ENCODE measurements around the gene LRRC55.

Gene LRRC55

DNA sequence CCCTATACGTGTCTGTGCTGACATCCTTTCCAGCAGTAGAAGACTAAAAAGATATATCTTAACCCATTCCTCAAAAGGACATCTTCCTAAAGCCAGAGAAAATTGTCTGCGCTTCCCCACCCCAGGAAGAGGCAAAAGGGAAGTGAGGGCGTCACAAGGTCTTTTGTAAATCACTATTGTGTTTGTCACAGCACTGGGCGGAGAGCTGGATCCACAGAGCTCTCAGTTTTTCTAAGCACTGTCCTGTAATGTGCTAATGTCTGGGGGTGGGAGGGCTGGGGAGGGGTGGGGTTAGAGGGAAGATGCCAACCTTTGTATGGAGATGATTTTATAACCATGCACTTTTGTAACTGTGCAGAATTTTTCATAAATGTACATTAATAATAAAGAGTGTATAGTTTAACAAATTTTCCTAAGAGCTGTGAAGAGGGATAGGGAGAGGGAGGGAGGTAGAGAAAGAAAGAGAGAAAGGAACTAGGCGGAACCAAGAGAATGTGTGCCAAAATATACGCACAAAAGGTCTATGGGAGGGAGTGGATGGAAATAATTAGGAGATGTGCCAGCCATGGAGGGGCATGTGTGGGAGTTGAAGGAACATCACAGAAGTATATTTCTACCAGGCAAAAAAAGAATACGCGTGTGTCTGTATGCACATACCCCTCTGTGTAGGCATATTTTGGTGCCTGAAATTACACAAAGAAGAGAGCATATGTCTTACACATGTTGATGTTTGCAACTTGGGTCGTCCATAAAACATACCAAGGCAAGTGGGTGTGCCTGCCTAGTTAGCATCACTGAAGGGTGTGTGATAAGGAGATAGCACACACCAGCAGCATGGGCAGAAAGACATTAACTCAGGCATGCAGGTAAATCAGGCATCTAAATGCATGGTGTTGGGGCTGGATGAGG is 9.8 kb downstream of the LRRC55 start:
- no peak overlapping the region for H3K18ac ChIP-seq (ENCODE audit: low read depth in 1 of 2, low read length in 2 of 2)
- no peaks in the 10 kb centered on the region for H3K36me3 ChIP-seq (ENCODE audit: control insufficient read depth in 1 of 2, insufficient read depth in 2 of 2, low read depth in 1 of 2, low read length in 2 of 2)
- no peak overlapping the region for H3K23ac ChIP-seq (ENCODE audit: low read length in 2 of 2)
- H2BK120ac ChIP-seq (ENCODE audit: low read depth, low read length), result no peak overlapping the region
- H3K4me2 ChIP-seq (ENCODE audit: low read length, poor library complexity, severe bottlenecking), result no peak overlapping the region
- no peak overlapping the region for H3K4ac ChIP-seq (ENCODE audit: low read depth in 1 of 2, low read length in 2 of 2)
- H2BK15ac ChIP-seq (ENCODE audit: low read depth, poor library complexity, severe bottlenecking), result no peak overlapping the region
- H2BK5ac ChIP-seq (ENCODE audit: low read depth, low read length, poor library complexity, severe bottlenecking), result no peak overlapping the region
- DNase-seq, result no peak
- H3K4me1 ChIP-seq (ENCODE audit: control insufficient read depth, insufficient read depth, low read depth, low read length), result no peaks in the 10 kb centered on the region
- H2BK12ac ChIP-seq (ENCODE audit: low read length in 2 of 2), result no peak overlapping the region
- WGBS, result 81% methylated on average over 9 of the region's 9 CpGs
- no peak overlapping the region for H3K27ac ChIP-seq (ENCODE audit: low read length, poor library complexity, severe bottlenecking)
- no peak overlapping the region for H3K14ac ChIP-seq (ENCODE audit: low read length in 2 of 2)
- H3K4me3 ChIP-seq (ENCODE audit: insufficient read depth in 1 of 2, low read depth in 1 of 2, low read length in 2 of 2), result no peak overlapping the region
- no peak overlapping the region for H3K9ac ChIP-seq (ENCODE audit: low read length)
- peaks cover 3 to 33% of the 10 kb centered on the region in 2 experiments for H3K27me3 ChIP-seq (ENCODE audit: control insufficient read depth in 1 of 2, insufficient read depth in 1 of 2, low read length in 2 of 2)
- no peak overlapping the region for H2AFZ ChIP-seq (ENCODE audit: low read depth, low read length)
- no peak overlapping the region for H4K91ac ChIP-seq (ENCODE audit: low read length)
- no peak overlapping the region for H2AK5ac ChIP-seq (ENCODE audit: low read length, severe bottlenecking)
- no peaks in the 10 kb centered on the region for H3K79me1 ChIP-seq (replicated peaks; ENCODE audit: low read length, poor library complexity, severe bottlenecking)
- H4K8ac ChIP-seq (ENCODE audit: low read length), result no peak overlapping the region
- no peaks in the 10 kb centered on the region for H3K9me3 ChIP-seq (ENCODE audit: control insufficient read depth, low read length)

- H3K4me2 ChIP-seq (ENCODE audit: low read length, poor library complexity, severe bottlenecking), result no peak overlapping the region
- no peak overlapping the region for H2BK15ac ChIP-seq (ENCODE audit: low read depth, poor library complexity, severe bottlenecking)
- H2AFZ ChIP-seq (ENCODE audit: low read depth, low read length), result no peak overlapping the region
- H3K23ac ChIP-seq (ENCODE audit: low read length in 2 of 2), result no peak overlapping the region
- H3K14ac ChIP-seq (ENCODE audit: low read length in 2 of 2), result no peak overlapping the region
- no peak overlapping the region for H3K27ac ChIP-seq (ENCODE audit: low read length, poor library complexity, severe bottlenecking)
- no peaks in the 10 kb centered on the region for H3K79me1 ChIP-seq (replicated peaks; ENCODE audit: low read length, poor library complexity, severe bottlenecking)
- H2AK5ac ChIP-seq (ENCODE audit: low read length, severe bottlenecking), result no peak overlapping the region
- H4K8ac ChIP-seq (ENCODE audit: low read length), result no peak overlapping the region
- no peak overlapping the region for H2BK120ac ChIP-seq (ENCODE audit: low read depth, low read length)
- H2BK12ac ChIP-seq (ENCODE audit: low read length in 2 of 2), result no peak overlapping the region
- no peaks in the 10 kb centered on the region for H3K9me3 ChIP-seq (ENCODE audit: control insufficient read depth, low read length)
- H2BK5ac ChIP-seq (ENCODE audit: low read depth, low read length, poor library complexity, severe bottlenecking), result no peak overlapping the region
- H3K4ac ChIP-seq (ENCODE audit: low read depth in 1 of 2, low read length in 2 of 2), result no peak overlapping the region
- peaks cover 3 to 32% of the 10 kb centered on the region in 2 experiments for H3K27me3 ChIP-seq (ENCODE audit: control insufficient read depth in 1 of 2, insufficient read depth in 1 of 2, low read length in 2 of 2)
- WGBS, result no CpG with 5 or more reads among the region's 1 CpG
- no peaks in the 10 kb centered on the region for H3K4me1 ChIP-seq (ENCODE audit: control insufficient read depth, insufficient read depth, low read depth, low read length)
- H3K36me3 ChIP-seq (ENCODE audit: control insufficient read depth in 1 of 2, insufficient read depth in 2 of 2, low read depth in 1 of 2, low read length in 2 of 2), result no peaks in the 10 kb centered on the region
- no peak overlapping the region for H3K9ac ChIP-seq (ENCODE audit: low read length)
- DNase-seq, result no peak
- H3K4me3 ChIP-seq (ENCODE audit: insufficient read depth in 1 of 2, low read depth in 1 of 2, low read length in 2 of 2), result no peak overlapping the region
- no peak overlapping the region for H4K91ac ChIP-seq (ENCODE audit: low read length)
- no peak overlapping the region for H3K18ac ChIP-seq (ENCODE audit: low read depth in 1 of 2, low read length in 2 of 2)
Observed at GRCh38 chr11:57192316-57192715, 10.6 kb downstream of the LRRC55 start.

DNA sequence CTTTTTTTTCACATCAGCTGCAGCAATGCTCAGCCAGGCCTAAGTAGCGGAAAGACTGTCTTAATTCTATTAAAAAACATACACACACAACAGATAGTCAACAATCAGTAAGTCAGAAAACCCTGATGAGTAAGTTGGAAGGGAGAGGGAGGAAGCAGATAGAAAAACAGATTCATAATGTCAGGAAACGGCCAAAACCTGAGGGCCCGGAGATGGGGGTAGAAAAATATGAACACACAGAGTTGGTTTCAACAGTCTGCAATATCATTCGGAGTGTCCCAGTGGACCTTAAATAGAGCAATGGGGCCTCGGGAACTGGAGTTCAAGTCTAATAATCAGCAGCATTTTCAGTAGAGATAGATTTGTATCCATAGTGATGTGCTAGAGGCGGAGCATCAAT is 14.8 kb downstream of the LRRC55 start:
- H2AFZ ChIP-seq (ENCODE audit: low read depth, low read length), result no peak overlapping the region
- no peak overlapping the region for H2BK15ac ChIP-seq (ENCODE audit: low read depth, poor library complexity, severe bottlenecking)
- H2BK12ac ChIP-seq (ENCODE audit: low read length in 2 of 2), result no peak overlapping the region
- no peak overlapping the region for H2AK5ac ChIP-seq (ENCODE audit: low read length, severe bottlenecking)
- no peak overlapping the region for H3K14ac ChIP-seq (ENCODE audit: low read length in 2 of 2)
- no peak overlapping the region for H2BK5ac ChIP-seq (ENCODE audit: low read depth, low read length, poor library complexity, severe bottlenecking)
- H3K23ac ChIP-seq (ENCODE audit: low read length in 2 of 2), result no peak overlapping the region
- no peak overlapping the region for H3K4me2 ChIP-seq (ENCODE audit: low read length, poor library complexity, severe bottlenecking)
- no peak overlapping the region for H3K4me3 ChIP-seq (ENCODE audit: insufficient read depth in 1 of 2, low read depth in 1 of 2, low read length in 2 of 2)
- no peak overlapping the region for H3K4ac ChIP-seq (ENCODE audit: low read depth in 1 of 2, low read length in 2 of 2)
- H3K9ac ChIP-seq (ENCODE audit: low read length), result no peak overlapping the region
- no peak overlapping the region for H4K8ac ChIP-seq (ENCODE audit: low read length)
- no peaks in the 10 kb centered on the region for H3K36me3 ChIP-seq (ENCODE audit: control insufficient read depth in 1 of 2, insufficient read depth in 2 of 2, low read depth in 1 of 2, low read length in 2 of 2)
- no peaks in the 10 kb centered on the region for H3K79me1 ChIP-seq (replicated peaks; ENCODE audit: low read length, poor library complexity, severe bottlenecking)
- no peaks in the 10 kb centered on the region for H3K9me3 ChIP-seq (ENCODE audit: control insufficient read depth, low read length)
- no peak overlapping the region for H3K18ac ChIP-seq (ENCODE audit: low read depth in 1 of 2, low read length in 2 of 2)
- no peak overlapping the region for H2BK120ac ChIP-seq (ENCODE audit: low read depth, low read length)
- peaks cover 6 to 20% of the 10 kb centered on the region in 2 experiments for H3K27me3 ChIP-seq (ENCODE audit: control insufficient read depth in 1 of 2, insufficient read depth in 1 of 2, low read length in 2 of 2)
- H4K91ac ChIP-seq (ENCODE audit: low read length), result no peak overlapping the region
- no peak for DNase-seq
- H3K27ac ChIP-seq (ENCODE audit: low read length, poor library complexity, severe bottlenecking), result no peak overlapping the region
- no peaks in the 10 kb centered on the region for H3K4me1 ChIP-seq (ENCODE audit: control insufficient read depth, insufficient read depth, low read depth, low read length)
- 88% methylated on average over 4 of the region's 6 CpGs for WGBS

GRCh38 chr11:57197762-57198161 is 16.0 kb downstream of the LRRC55 start:
- Histone ChIP-seq H2BK120ac (ENCODE audit: low read depth, low read length) (no peak overlapping the region), H3K4ac (ENCODE audit: low read depth in 1 of 2, low read length in 2 of 2) (no peak overlapping the region), H2BK5ac (ENCODE audit: low read depth, low read length, poor library complexity, severe bottlenecking) (no peak overlapping the region), H2AFZ (ENCODE audit: low read depth, low read length) (no peak overlapping the region), H2BK15ac (ENCODE audit: low read depth, poor library complexity, severe bottlenecking) (no peak overlapping the region), H3K14ac (ENCODE audit: low read length in 2 of 2) (no peak overlapping the region), H2BK12ac (ENCODE audit: low read length in 2 of 2) (no peak overlapping the region), H3K9me3 (ENCODE audit: control insufficient read depth, low read length) (no peaks in the 10 kb centered on the region), H3K36me3 (ENCODE audit: control insufficient read depth in 1 of 2, insufficient read depth in 2 of 2, low read depth in 1 of 2, low read length in 2 of 2) (no peaks in the 10 kb centered on the region), H3K27me3 (ENCODE audit: control insufficient read depth in 1 of 2, insufficient read depth in 1 of 2, low read length in 2 of 2) (peaks cover 12 to 31% of the 10 kb centered on the region in 2 experiments), H3K23ac (ENCODE audit: low read length in 2 of 2) (no peak overlapping the region), H3K4me2 (ENCODE audit: low read length, poor library complexity, severe bottlenecking) (no peak overlapping the region), H4K8ac (ENCODE audit: low read length) (no peak overlapping the region), H3K27ac (ENCODE audit: low read length, poor library complexity, severe bottlenecking) (no peak overlapping the region), H2AK5ac (ENCODE audit: low read length, severe bottlenecking) (no peak overlapping the region), H3K79me1 (replicated peaks; ENCODE audit: low read length, poor library complexity, severe bottlenecking) (no peaks in the 10 kb centered on the region), H3K18ac (ENCODE audit: low read depth in 1 of 2, low read length in 2 of 2) (no peak overlapping the region), H3K4me3 (ENCODE audit: insufficient read depth in 1 of 2, low read depth in 1 of 2, low read length in 2 of 2) (no peak overlapping the region), H4K91ac (ENCODE audit: low read length) (no peak overlapping the region), H3K4me1 (ENCODE audit: control insufficient read depth, insufficient read depth, low read depth, low read length) (no peaks in the 10 kb centered on the region), H3K9ac (ENCODE audit: low read length) (no peak overlapping the region)
- WGBS, result 58% methylated on average over 2 of the region's 2 CpGs
- DNase-seq, result no peak
